H1 (cell line): ENCODE measurements around the gene KIDINS220. TPM values are rescaled to one million over a fixed set of nuclear protein-coding genes. Genes with fewer than 3 reads are reported as not detected.

Experiments
- BRCA1 ChIP-seq: IDR thresholded peaks from 2 replicates; pipeline ENCODE4 v1.6.1; 2012; ENCODE audit warnings: low read depth, low read length, improper control_type of control experiment
- RNF2 ChIP-seq: fragments of 200-900, 300-1000 bp; sonication (generic); IDR thresholded peaks from 2 replicates; pipeline ENCODE4 v1.7.1; 2016; ENCODE audit warnings: borderline replicate concordance, low read depth, mild to moderate bottlenecking, antibody characterized with exemption, low read length; ENCODE audit not compliant: poor library complexity, severe bottlenecking; ENCODE audit errors: missing control alignments
- polyA plus RNA-seq, 7 experiments: library from polyadenylated mRNA; depleted of rRNA in 3 of 7; stranded (reverse) in 5 of 7; unstranded in 2 of 7; fragments of >200 nt in 5 of 7; fragments of 200-250 nt in 2 of 7; gene quantifications; 1 replicate in 5 of 7; 2 replicates in 1 of 7; 4 replicates in 1 of 7; pipeline versions ENCODE4 v1.2.1 to v1.2.3, GENCODE V29; 2011 to 2013; ENCODE audit warnings: missing spikeins in 2 of 7, mixed read lengths in 2 of 7
- total RNA-seq: library from RNA; stranded (reverse); fragmentation: NEBNext Ultra II Directional; extraction: Animal tissue kit (Norgen Biotek cat#: 25700); gene quantifications from 2 replicates; pipeline ENCODE4 v1.2.1, GENCODE V29; 2021

KIDINS220 gene
- total and polyA plus RNA-seq, 2 of the 8 experiments (the other 6 are each of a cell fraction or from before 2014, with no cell fraction given), result 21.2 to 27.1 TPM

- no peak for TF ChIP-seq RNF2
- no peak for TF ChIP-seq BRCA1
- TF ChIP-seq, all 59 proteins: peak for 0
These were observed 2.0 kb upstream of the KIDINS220 start (continued) for GRCh38 chr2:8839189-8839965.
